ENCODE data around the gene FERMT1.

DNA sequence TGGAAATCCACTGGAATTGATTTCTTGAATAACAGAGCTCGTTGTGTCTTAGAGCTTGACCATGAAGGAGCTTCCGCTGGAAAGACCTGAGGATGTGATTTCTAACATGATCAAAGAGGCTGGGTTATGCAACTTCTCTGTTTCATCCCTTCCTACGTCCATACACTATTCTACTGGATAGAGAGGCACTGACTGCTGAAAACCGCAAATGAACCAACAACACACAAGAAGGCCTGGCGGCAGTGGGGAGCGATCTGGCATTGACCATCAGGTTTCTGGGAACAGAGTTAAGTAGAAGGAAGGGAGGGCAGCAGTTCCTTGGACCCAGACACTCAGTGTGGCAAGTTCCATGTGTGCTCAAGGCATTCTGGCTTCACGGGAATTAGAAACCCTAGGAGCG, 82.3 kb downstream of the FERMT1 start:
- TF ChIP-seq, protein P1, sequence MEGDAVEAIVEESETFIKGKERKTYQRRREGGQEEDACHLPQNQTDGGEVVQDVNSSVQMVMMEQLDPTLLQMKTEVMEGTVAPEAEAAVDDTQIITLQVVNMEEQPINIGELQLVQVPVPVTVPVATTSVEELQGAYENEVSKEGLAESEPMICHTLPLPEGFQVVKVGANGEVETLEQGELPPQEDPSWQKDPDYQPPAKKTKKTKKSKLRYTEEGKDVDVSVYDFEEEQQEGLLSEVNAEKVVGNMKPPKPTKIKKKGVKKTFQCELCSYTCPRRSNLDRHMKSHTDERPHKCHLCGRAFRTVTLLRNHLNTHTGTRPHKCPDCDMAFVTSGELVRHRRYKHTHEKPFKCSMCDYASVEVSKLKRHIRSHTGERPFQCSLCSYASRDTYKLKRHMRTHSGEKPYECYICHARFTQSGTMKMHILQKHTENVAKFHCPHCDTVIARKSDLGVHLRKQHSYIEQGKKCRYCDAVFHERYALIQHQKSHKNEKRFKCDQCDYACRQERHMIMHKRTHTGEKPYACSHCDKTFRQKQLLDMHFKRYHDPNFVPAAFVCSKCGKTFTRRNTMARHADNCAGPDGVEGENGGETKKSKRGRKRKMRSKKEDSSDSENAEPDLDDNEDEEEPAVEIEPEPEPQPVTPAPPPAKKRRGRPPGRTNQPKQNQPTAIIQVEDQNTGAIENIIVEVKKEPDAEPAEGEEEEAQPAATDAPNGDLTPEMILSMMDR (conservative IDR thresholded peaks at IDR 0.05), result no peak
- TF ChIP-seq ZFX (IDR thresholded peaks at IDR 0.05), result no peak

Data from C4-2B (cell line).